VCaP (cell line): Measurements from ENCODE around the gene POLR1A.

Experiments used
- H3K27ac ChIP-seq: fragments of 450-650 bp; 2 replicates; pipeline ENCODE4 v1.5.1; 2017
- CTCF ChIP-seq: fragments of 450-650 bp; conservative IDR thresholded peaks from 2 replicates; pipeline ENCODE4 v1.5.1; 2017; ENCODE audit warnings: mild to moderate bottlenecking, moderate library complexity

Gene POLR1A

GRCh38 chr2:85987266-85988174, 118.2 kb downstream of the POLR1A start:
- TF ChIP-seq CTCF: no peak
- H3K27ac ChIP-seq: no peak overlapping the region

- H3K27ac ChIP-seq: no peak overlapping the region
- TF ChIP-seq CTCF: no peak
These were observed 119.6 kb downstream of the POLR1A start for GRCh38 chr2:85986121-85986520.

GRCh38 chr2:85984788-85985187, 120.9 kb downstream of the POLR1A start:
- H3K27ac ChIP-seq: no peak overlapping the region
- TF ChIP-seq CTCF: no peak

GRCh38 chr2:85983766-85984165, 121.9 kb downstream of the POLR1A start:
- H3K27ac ChIP-seq: no peak overlapping the region
- TF ChIP-seq CTCF: no peak

GRCh38 chr2:85981579-85982247, 124.0 kb downstream of the POLR1A start:
- TF ChIP-seq CTCF: no peak
- no peak overlapping the region for H3K27ac ChIP-seq

- no peak for TF ChIP-seq CTCF
- peak overlapping the region; percentile 49 for H3K27ac ChIP-seq
These were observed 126.6 kb downstream of the POLR1A start for GRCh38 chr2:85978883-85979780.
